Activated T-helper 1 cell treated with anti-CD3 and anti-CD28 coated beads, Interleukin-12 subunit alpha, Interleukin-12 subunit beta, Interleukin-2, Interleukin-4 antibody, amounts not matched to agents 30 ng/mL and 10 ng/mL and 1 ng/mL, durations not matched to agents 14 hours and 24 hours and 36 hours (primary cell): Measurements from ENCODE around the gene C1QB. TPM values are rescaled to one million over a fixed set of nuclear protein-coding genes. Genes with fewer than 3 reads are reported as not detected.

Experiments used
- DNase-seq: peaks from one replicate; pipeline ENCODE4 v3.0.0; 2021; ENCODE audit warnings: low spot score
- H3K27ac Mint-ChIP-seq: one replicate; pipeline ENCODE4 v1.8.0; 2021; ENCODE audit warnings: mild to moderate bottlenecking, mixed read lengths
- H3K27me3 Mint-ChIP-seq: one replicate; pipeline ENCODE4 v1.8.0; 2022; ENCODE audit warnings: mild to moderate bottlenecking, moderate library complexity, mixed read lengths; ENCODE audit not compliant: insufficient read depth
- H3K36me3 Mint-ChIP-seq: one replicate; pipeline ENCODE4 v1.8.0; 2021; ENCODE audit warnings: low read depth, mixed read lengths
- H3K4me1 Mint-ChIP-seq: one replicate; pipeline ENCODE4 v1.8.0; 2021; ENCODE audit warnings: low read depth, mixed read lengths
- H3K4me3 Mint-ChIP-seq: one replicate; pipeline ENCODE4 v1.8.0; 2021; ENCODE audit warnings: mild to moderate bottlenecking, moderate library complexity, mixed read lengths
- H3K9me3 Mint-ChIP-seq: one replicate; pipeline ENCODE4 v1.8.0; 2021; ENCODE audit warnings: mixed read lengths
- intact Hi-C: fragments of 100-400 bp; cut with micrococcal nuclease; formaldehyde crosslinking; loops from one replicate; pipeline ENCODE4 v1.15.1; 2024
- total RNA-seq: library from RNA; stranded (reverse); gene quantifications from 2 replicates; pipeline ENCODE4 v1.2.3, GENCODE V29; 2022

The C1QB gene
- total RNA-seq, 1 donor from 2014 or later = not detected

- H3K9me3 Mint-ChIP-seq = no peaks in the 10 kb centered on the region
- H3K27me3 Mint-ChIP-seq = peaks cover 6% of the 10 kb centered on the region
- DNase-seq = no peak
- H3K4me3 Mint-ChIP-seq = no peak overlapping the region
- intact Hi-C loops = no loop called here
- no peaks in the 10 kb centered on the region for H3K4me1 Mint-ChIP-seq
- no peak overlapping the region for H3K27ac Mint-ChIP-seq
- H3K36me3 Mint-ChIP-seq = no peaks in the 10 kb centered on the region
These were observed 33.2 kb upstream of the C1QB start for GRCh38 chr1:22619798-22620197.

- Mint-ChIP-seq H3K27ac (no peak overlapping the region), H3K4me1 (no peaks in the 10 kb centered on the region), H3K36me3 (no peaks in the 10 kb centered on the region), H3K9me3 (no peaks in the 10 kb centered on the region), H3K27me3 (peaks cover 3% of the 10 kb centered on the region), H3K4me3 (no peak overlapping the region)
- intact Hi-C loops = no loop called here
- no peak for DNase-seq
These were observed 31.3 kb upstream of the C1QB start for GRCh38 chr1:22621761-22622160.

- intact Hi-C loops = no loop called here
- Mint-ChIP-seq H3K27ac (no peak overlapping the region), H3K4me1 (no peaks in the 10 kb centered on the region), H3K27me3 (peaks cover 20% of the 10 kb centered on the region), H3K36me3 (no peaks in the 10 kb centered on the region), H3K9me3 (no peaks in the 10 kb centered on the region), H3K4me3 (no peak overlapping the region)
- DNase-seq = no peak
These were observed 27.6 kb upstream of the C1QB start for GRCh38 chr1:22625262-22625925.

- Mint-ChIP-seq H3K4me3 (no peak overlapping the region), H3K27me3 (peaks cover 20% of the 10 kb centered on the region), H3K27ac (no peak overlapping the region), H3K4me1 (no peaks in the 10 kb centered on the region), H3K9me3 (no peaks in the 10 kb centered on the region), H3K36me3 (no peaks in the 10 kb centered on the region)
- intact Hi-C loops = no loop called here
- no peak for DNase-seq
These were observed 26.5 kb upstream of the C1QB start for GRCh38 chr1:22626237-22627157.

GRCh38 chr1:22627331-22627730, 25.7 kb upstream of the C1QB start:
- DNase-seq = no peak
- H3K4me3 Mint-ChIP-seq = no peak overlapping the region
- H3K27me3 Mint-ChIP-seq = peaks cover 25% of the 10 kb centered on the region
- H3K27ac Mint-ChIP-seq = no peak overlapping the region
- intact Hi-C loops = no loop called here
- no peaks in the 10 kb centered on the region for H3K9me3 Mint-ChIP-seq
- no peaks in the 10 kb centered on the region for H3K36me3 Mint-ChIP-seq
- no peaks in the 10 kb centered on the region for H3K4me1 Mint-ChIP-seq

- H3K4me3 Mint-ChIP-seq = no peak overlapping the region
- H3K9me3 Mint-ChIP-seq = no peaks in the 10 kb centered on the region
- intact Hi-C loops = no loop called here
These were observed 24.2 kb upstream of the C1QB start for GRCh38 chr1:22628698-22629444.

GRCh38 chr1:22629886-22630285, 23.1 kb upstream of the C1QB start:
- H3K27ac Mint-ChIP-seq = no peak overlapping the region
- H3K4me3 Mint-ChIP-seq = no peak overlapping the region
- no peak for DNase-seq
- intact Hi-C loops = no loop called here
- H3K9me3 Mint-ChIP-seq = no peaks in the 10 kb centered on the region
- H3K27me3 Mint-ChIP-seq = peaks cover 27% of the 10 kb centered on the region
- H3K36me3 Mint-ChIP-seq = no peaks in the 10 kb centered on the region
- no peaks in the 10 kb centered on the region for H3K4me1 Mint-ChIP-seq

More at GRCh38 chr1:22628698-22629444, 24.2 kb upstream of the C1QB start:
- no peak for DNase-seq
- no peak overlapping the region for H3K27ac Mint-ChIP-seq
- H3K27me3 Mint-ChIP-seq = peaks cover 27% of the 10 kb centered on the region
- no peaks in the 10 kb centered on the region for H3K4me1 Mint-ChIP-seq
- no peaks in the 10 kb centered on the region for H3K36me3 Mint-ChIP-seq

- H3K27me3 Mint-ChIP-seq = peaks cover 15% of the 10 kb centered on the region
- H3K4me1 Mint-ChIP-seq = no peaks in the 10 kb centered on the region
- DNase-seq = no peak
- no peaks in the 10 kb centered on the region for H3K36me3 Mint-ChIP-seq
- H3K9me3 Mint-ChIP-seq = no peaks in the 10 kb centered on the region
- no peak overlapping the region for H3K27ac Mint-ChIP-seq
- H3K4me3 Mint-ChIP-seq = no peak overlapping the region
- intact Hi-C loops = no loop called here
These were observed 19.2 kb upstream of the C1QB start for GRCh38 chr1:22633697-22634463.

- no peak overlapping the region for H3K27ac Mint-ChIP-seq
- no peaks in the 10 kb centered on the region for H3K36me3 Mint-ChIP-seq
- intact Hi-C loops = no loop called here
- peaks cover 8% of the 10 kb centered on the region for H3K27me3 Mint-ChIP-seq
- no peaks in the 10 kb centered on the region for H3K9me3 Mint-ChIP-seq
- DNase-seq = no peak
- H3K4me1 Mint-ChIP-seq = no peaks in the 10 kb centered on the region
- no peak overlapping the region for H3K4me3 Mint-ChIP-seq
These were observed 17.6 kb upstream of the C1QB start for GRCh38 chr1:22635436-22635835.

- Mint-ChIP-seq H3K36me3 (no peaks in the 10 kb centered on the region), H3K27ac (no peak within 1 kb of the TSS), H3K9me3 (no peaks in the 10 kb centered on the region), H3K4me3 (no peak within 1 kb of the TSS), H3K27me3 (peaks cover 8% of the 10 kb centered on the region), H3K4me1 (no peaks in the 10 kb centered on the region)
- DNase-seq = no peak
- intact Hi-C loops = no loop called here
These were observed 16.7 kb upstream of the C1QB start, which contains the start of gene C1QA for GRCh38 chr1:22636353-22636752. Gene C1QA (plus strand): TSS chr1:22636628. CDS start chr1:22637617, 989 bp downstream.

- Mint-ChIP-seq H3K4me1 (no peaks in the 10 kb centered on the region), H3K27me3 (peaks cover 4% of the 10 kb centered on the region)
- intact Hi-C loops = no loop called here
These were observed 16.1 kb upstream of the C1QB start for GRCh38 chr1:22636927-22637326.

GRCh38 chr1:22637907-22638445, 15.1 kb upstream of the C1QB start:
- peaks cover 2% of the 10 kb centered on the region for H3K27me3 Mint-ChIP-seq
- no peaks in the 10 kb centered on the region for H3K4me1 Mint-ChIP-seq
- H3K36me3 Mint-ChIP-seq = no peaks in the 10 kb centered on the region
- DNase-seq = no peak
- no peak overlapping the region for H3K4me3 Mint-ChIP-seq
- H3K27ac Mint-ChIP-seq = no peak overlapping the region
- no peaks in the 10 kb centered on the region for H3K9me3 Mint-ChIP-seq
- intact Hi-C loops = no loop called here

More at GRCh38 chr1:22636927-22637326, 16.1 kb upstream of the C1QB start:
- Mint-ChIP-seq H3K36me3 (no peaks in the 10 kb centered on the region), H3K4me3 (no peak overlapping the region), H3K9me3 (no peaks in the 10 kb centered on the region), H3K27ac (no peak overlapping the region)
- no peak for DNase-seq
